ENCODE measurements around the gene ASIC1.

DNA sequence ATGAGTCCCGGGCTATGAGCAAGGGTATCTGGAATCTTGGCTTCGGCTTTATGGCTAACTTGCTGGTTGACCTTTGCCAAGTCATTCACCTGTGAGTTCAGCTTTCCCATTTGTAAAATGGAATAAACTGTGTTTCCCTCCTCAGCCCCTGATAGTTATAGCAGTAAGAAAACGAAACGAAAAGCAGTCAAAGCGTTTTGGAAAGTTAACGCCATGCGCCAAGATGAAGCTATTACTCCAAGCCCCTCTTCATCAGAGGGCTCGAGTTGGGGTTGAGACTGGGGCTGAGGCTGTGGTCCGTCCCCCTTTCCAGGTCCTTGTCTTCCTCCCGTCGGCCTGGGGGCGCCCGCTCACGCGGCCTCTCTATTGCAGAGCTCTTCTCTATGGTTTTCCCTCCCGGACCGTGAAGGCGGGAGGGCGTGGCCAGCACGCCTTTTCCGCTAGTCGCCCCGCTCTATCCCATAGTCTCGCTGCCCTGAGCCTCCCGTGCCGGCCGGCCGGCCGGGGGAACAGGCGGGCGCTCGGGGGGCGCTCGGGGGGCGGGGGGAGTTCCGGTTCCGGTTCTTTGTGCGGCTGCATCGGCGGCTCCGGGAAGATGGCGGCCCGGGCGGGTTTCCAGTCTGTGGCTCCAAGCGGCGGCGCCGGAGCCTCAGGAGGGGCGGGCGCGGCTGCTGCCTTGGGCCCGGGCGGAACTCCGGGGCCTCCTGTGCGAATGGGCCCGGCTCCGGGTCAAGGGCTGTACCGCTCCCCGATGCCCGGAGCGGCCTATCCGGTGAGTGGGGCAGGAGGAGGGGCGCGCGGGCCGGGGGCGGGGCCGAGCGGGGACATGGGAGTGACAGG is 27.6 kb downstream of the ASIC1 start, which contains the start of gene SMARCD1:
- TF ChIP-seq POLR2A (IDR thresholded peaks at IDR 0.05; ENCODE audit: low read length), result peak; percentile 55
- TF ChIP-seq GATA1 (IDR thresholded peaks at IDR 0.05; ENCODE audit: low read depth, low read length), result no peak
